ENCODE results near the gene PHF1.

DNA sequence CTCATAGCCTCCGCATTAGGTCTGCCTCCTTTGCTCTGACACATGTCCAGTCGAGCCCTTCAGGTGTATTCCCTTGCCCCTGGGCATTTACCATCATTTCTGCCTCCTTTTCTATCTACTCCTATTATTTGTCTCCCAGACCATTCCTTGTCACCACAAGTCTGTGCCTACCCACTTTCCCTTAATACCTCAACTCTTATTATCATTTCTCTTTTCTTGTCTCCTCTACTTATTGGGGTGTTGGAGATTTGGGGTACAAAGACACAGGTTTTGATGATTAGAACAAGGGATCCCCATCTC lies 10.5 kb downstream of the PHF1 start:
- TF ChIP-seq, protein P1, sequence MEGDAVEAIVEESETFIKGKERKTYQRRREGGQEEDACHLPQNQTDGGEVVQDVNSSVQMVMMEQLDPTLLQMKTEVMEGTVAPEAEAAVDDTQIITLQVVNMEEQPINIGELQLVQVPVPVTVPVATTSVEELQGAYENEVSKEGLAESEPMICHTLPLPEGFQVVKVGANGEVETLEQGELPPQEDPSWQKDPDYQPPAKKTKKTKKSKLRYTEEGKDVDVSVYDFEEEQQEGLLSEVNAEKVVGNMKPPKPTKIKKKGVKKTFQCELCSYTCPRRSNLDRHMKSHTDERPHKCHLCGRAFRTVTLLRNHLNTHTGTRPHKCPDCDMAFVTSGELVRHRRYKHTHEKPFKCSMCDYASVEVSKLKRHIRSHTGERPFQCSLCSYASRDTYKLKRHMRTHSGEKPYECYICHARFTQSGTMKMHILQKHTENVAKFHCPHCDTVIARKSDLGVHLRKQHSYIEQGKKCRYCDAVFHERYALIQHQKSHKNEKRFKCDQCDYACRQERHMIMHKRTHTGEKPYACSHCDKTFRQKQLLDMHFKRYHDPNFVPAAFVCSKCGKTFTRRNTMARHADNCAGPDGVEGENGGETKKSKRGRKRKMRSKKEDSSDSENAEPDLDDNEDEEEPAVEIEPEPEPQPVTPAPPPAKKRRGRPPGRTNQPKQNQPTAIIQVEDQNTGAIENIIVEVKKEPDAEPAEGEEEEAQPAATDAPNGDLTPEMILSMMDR (IDR thresholded peaks at IDR 0.05), result no peak
- no peak for TF ChIP-seq POLR2A (IDR thresholded peaks at IDR 0.05)

Data from Peyer's patch (tissue), 4 donors.